K562 treated with DMSO at 1 percent for 24 hours (cell line): Measurements from ENCODE around the gene INIP. TPM values are rescaled to one million over a fixed set of nuclear protein-coding genes. Genes with fewer than 3 reads are reported as not detected.

Source experiments
- total RNA-seq: library from RNA; unstranded; fragments of 300-600 nt; gene quantifications from 2 replicates; pipeline ENCODE4 v1.2.3, GENCODE V29; 2022; ENCODE audit warnings: low read depth; ENCODE audit not compliant: insufficient read depth

Gene INIP, protein sequence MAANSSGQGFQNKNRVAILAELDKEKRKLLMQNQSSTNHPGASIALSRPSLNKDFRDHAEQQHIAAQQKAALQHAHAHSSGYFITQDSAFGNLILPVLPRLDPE
- total RNA-seq, result 12.0 and 20.4 TPM in 2 replicates

GRCh38 chr9:112717661-112718331 lies at the start of gene INIP:
TSS of gene INIP (minus strand) at chr9:112718117. CDS start at chr9:112716485, 1,632 bp downstream.

DNA sequence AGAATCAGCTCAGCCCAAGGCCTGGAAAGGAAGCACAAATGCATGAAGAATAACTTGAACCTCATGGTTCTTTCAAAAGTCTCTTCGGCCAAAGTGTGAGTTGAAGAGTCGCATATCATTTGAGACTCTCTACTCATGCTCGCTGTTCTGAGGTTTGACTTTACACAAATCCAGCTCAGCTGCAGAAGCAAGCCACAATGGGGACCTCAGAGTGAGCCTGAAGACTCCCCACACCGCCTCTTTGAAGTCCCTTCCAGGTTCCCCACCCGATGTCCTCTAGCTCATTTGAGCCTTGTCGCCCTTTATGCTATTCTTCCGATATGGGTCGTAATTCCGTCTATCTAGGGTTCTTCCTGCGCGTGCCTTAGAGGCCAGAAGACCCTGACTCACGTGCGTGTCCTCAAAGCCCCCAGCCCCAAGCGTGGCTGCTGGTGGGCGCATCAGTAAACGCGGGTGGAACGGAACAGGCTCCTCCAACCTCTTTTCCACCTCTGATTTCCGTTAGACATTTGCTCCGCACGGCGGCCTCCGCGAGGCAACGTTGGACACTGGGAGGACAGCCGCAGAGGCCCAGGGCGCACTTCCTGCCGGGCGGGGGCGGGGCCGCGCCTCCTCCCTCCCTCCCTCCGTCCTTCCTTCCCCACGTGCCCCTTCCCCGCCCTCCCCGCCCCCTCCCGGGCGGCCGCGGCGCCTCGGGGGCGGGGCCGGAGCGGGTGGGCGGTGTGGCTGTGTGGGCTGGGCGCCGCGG lies 32.3 kb upstream of the INIP start, which contains the start of gene SNX30:
Gene SNX30, plus strand, starts transcription at position 745 of the 748 bp plus-strand sequence. CDS start 242 bp downstream, outside the sequence.

Other genes with a start within 250 kb of the INIP start
- 6.8 and 8.9 TPM in 2 replicates for gene KIAA1958, start 231.3 kb downstream of the INIP start, total RNA-seq
- gene SNX30, start 32.6 kb upstream of the INIP start, total RNA-seq, result 6.6 and 9.1 TPM in 2 replicates
- not detected in 2 replicates for gene SLC46A2, start 172.8 kb upstream of the INIP start, total RNA-seq